Lower lobe of right lung (tissue), 2 donors: ENCODE data around the gene KRT15. TPM values are rescaled to one million over a fixed set of nuclear protein-coding genes. Genes with fewer than 3 reads are reported as not detected.

Experiments used
- ATAC-seq, 2 donors: fragments of 200-7000 bp; cut with Tn5 transposase; one replicate each; pipeline ENCODE4 v1.9.1; 2020 to 2022; ENCODE audit warnings: mild to moderate bottlenecking in 2 of 2, moderate library complexity in 2 of 2
- DNase-seq: peaks from one replicate; pipeline ENCODE4 v3.0.0-alpha.2; 2020
- H3K27ac ChIP-seq: fragments of 200-600 bp; one replicate; pipeline ENCODE4 v1.8.0; 2022
- H3K27me3 ChIP-seq: fragments of 200-600 bp; one replicate; pipeline ENCODE4 v1.8.0; 2022; ENCODE audit warnings: low read depth
- H3K36me3 ChIP-seq: fragments of 200-600 bp; one replicate; pipeline ENCODE4 v1.8.0; 2022; ENCODE audit warnings: mild to moderate bottlenecking
- H3K4me1 ChIP-seq: fragments of 200-600 bp; one replicate; pipeline ENCODE4 v1.8.0; 2022
- H3K4me3 ChIP-seq: fragments of 200-600 bp; one replicate; pipeline ENCODE4 v1.8.0; 2022; ENCODE audit warnings: mild to moderate bottlenecking
- H3K9me3 ChIP-seq: fragments of 200-600 bp; one replicate; pipeline ENCODE4 v1.8.0; 2022
- CTCF ChIP-seq: fragments of 200-600 bp; IDR thresholded peaks from one replicate; pipeline ENCODE4 v1.8.0; 2022; ENCODE audit warnings: antibody characterized with exemption, mild to moderate bottlenecking
- intact Hi-C: fragments of 100-400 bp; cut with DNase I; formaldehyde crosslinking; loops from one replicate; pipeline ENCODE4 v1.11.0; 2022
- total RNA-seq: library from RNA; stranded (reverse); fragmentation: NEBNext Ultra II Directional; extraction: Animal tissue kit (Norgen Biotek cat#: 25700); gene quantifications from one replicate; pipeline ENCODE4 v1.2.1, GENCODE V29; 2021
- donor health status: DM: no; HTN: yes; CAD: no; lungs with severe emphysema.

Gene KRT15
- total RNA-seq, 1 donor from 2014 or later, result 9.0 TPM

GRCh38 chr17:41539071-41539492, 20.4 kb upstream of the KRT15 start:
- peaks cover 5% of the 10 kb centered on the region for H3K27me3 ChIP-seq
- ATAC-seq (no peak), DNase-seq (no peak)
- no peaks in the 10 kb centered on the region for H3K9me3 ChIP-seq
- H3K4me1 ChIP-seq, result no peaks in the 10 kb centered on the region
- H3K36me3 ChIP-seq, result no peaks in the 10 kb centered on the region
- no peak for TF ChIP-seq CTCF
- H3K27ac ChIP-seq, result no peak overlapping the region
- H3K4me3 ChIP-seq, result no peak overlapping the region
- intact Hi-C loops, result no loop called here

GRCh38 chr17:41538565-41538991, 19.9 kb upstream of the KRT15 start:
- Histone ChIP-seq H3K27ac (no peak overlapping the region), H3K36me3 (no peaks in the 10 kb centered on the region), H3K4me1 (no peaks in the 10 kb centered on the region), H3K27me3 (peaks cover 5% of the 10 kb centered on the region), H3K4me3 (no peak overlapping the region), H3K9me3 (no peaks in the 10 kb centered on the region)
- ATAC-seq (no peak), DNase-seq (no peak)
- no peak for TF ChIP-seq CTCF
- intact Hi-C loops, result no loop called here

GRCh38 chr17:41537990-41538389, 19.3 kb upstream of the KRT15 start:
- ATAC-seq, result peak; percentile 20 to 36
- intact Hi-C loops, result no loop called here
- Histone ChIP-seq H3K27ac (no peak overlapping the region), H3K4me3 (no peak overlapping the region), H3K36me3 (no peaks in the 10 kb centered on the region), H3K27me3 (peaks cover 5% of the 10 kb centered on the region), H3K4me1 (no peaks in the 10 kb centered on the region), H3K9me3 (no peaks in the 10 kb centered on the region)
- TF ChIP-seq CTCF, result no peak
- no peak for DNase-seq

- no peaks in the 10 kb centered on the region for H3K9me3 ChIP-seq
- TF ChIP-seq CTCF, result no peak
- intact Hi-C loops, result no loop called here
- H3K27ac ChIP-seq, result no peak overlapping the region
- H3K4me1 ChIP-seq, result peaks cover 2% of the 10 kb centered on the region
- ATAC-seq (no peak), DNase-seq (no peak)
- peaks cover 5% of the 10 kb centered on the region for H3K27me3 ChIP-seq
- no peaks in the 10 kb centered on the region for H3K36me3 ChIP-seq
- no peak overlapping the region for H3K4me3 ChIP-seq
Observed at GRCh38 chr17:41537614-41537954, 18.9 kb upstream of the KRT15 start.

GRCh38 chr17:41536741-41537613, 18.3 kb upstream of the KRT15 start:
- H3K27me3 ChIP-seq, result peaks cover 5% of the 10 kb centered on the region
- H3K9me3 ChIP-seq, result no peaks in the 10 kb centered on the region
- H3K36me3 ChIP-seq, result no peaks in the 10 kb centered on the region
- H3K4me3 ChIP-seq, result no peak overlapping the region
- no peak for ATAC-seq
- H3K27ac ChIP-seq, result no peak overlapping the region
- no peak for DNase-seq
- H3K4me1 ChIP-seq, result peaks cover 6% of the 10 kb centered on the region
- intact Hi-C loops, result no loop called here
- no peak for TF ChIP-seq CTCF
